OCI-LY3 (cell line): Measurements from ENCODE around the gene THRA.

Source experiments
- H2AFZ ChIP-seq: fragments of 200-600, 300-600 bp; shearing (Covaris generic); 2 replicates; pipeline ENCODE4 v1.6.0; 2014; ENCODE audit warnings: antibody characterized with exemption, low read depth, low read length
- H3K27ac ChIP-seq: fragments of 200-600, 300-600 bp; sonication (generic); 2 replicates; pipeline ENCODE4 v1.5.1; 2014; ENCODE audit warnings: mild to moderate bottlenecking, low read length, moderate library complexity, mixed read lengths
- H3K27me3 ChIP-seq: fragments of 200-600, 300-600 bp; sonication (generic); 2 replicates; pipeline ENCODE4 v1.6.1; 2014; ENCODE audit warnings: low read depth, low read length, mixed read lengths
- H3K36me3 ChIP-seq: fragments of 200-600, 300-600 bp; sonication (generic); replicated peaks from 2 replicates; pipeline ENCODE3; 2014; ENCODE audit warnings: low read depth, low read length, mixed read lengths
- H3K4me1 ChIP-seq: fragments of 300-600, 200-600 bp; sonication (generic); 2 replicates; pipeline ENCODE4 v1.6.1; 2014; ENCODE audit warnings: low read length, mixed read lengths
- H3K4me2 ChIP-seq: fragments of 200-600, 300-600 bp; sonication (generic); 2 replicates; pipeline ENCODE4 v1.6.1; 2014; ENCODE audit warnings: low read length, mixed read lengths
- H3K4me3 ChIP-seq: fragments of 300-600, 200-600 bp; sonication (generic); 2 replicates; pipeline ENCODE4 v1.5.1; 2014; ENCODE audit warnings: antibody characterized with exemption, mild to moderate bottlenecking, low read length, moderate library complexity
- H3K79me2 ChIP-seq: fragments of 300-600, 200-600 bp; shearing (Covaris generic); 2 replicates; pipeline ENCODE4 v1.6.1; 2014; ENCODE audit warnings: mild to moderate bottlenecking, low read length, mixed read lengths
- H3K9ac ChIP-seq: fragments of 300-600, 200-600 bp; shearing (Covaris generic); 2 replicates; pipeline ENCODE4 v1.6.0; 2014; ENCODE audit warnings: mild to moderate bottlenecking, low read length, moderate library complexity
- H3K9me3 ChIP-seq: fragments of 200-600, 300-600 bp; shearing (Covaris generic); 2 replicates; pipeline ENCODE4 v1.6.1; 2014; ENCODE audit warnings: low read length, mixed read lengths; ENCODE audit not compliant: insufficient read depth
- H4K20me1 ChIP-seq: fragments of 200-600, 300-600 bp; sonication (generic); 2 replicates; pipeline ENCODE4 v1.6.1; 2016; ENCODE audit warnings: low read length, mixed read lengths; ENCODE audit not compliant: insufficient read depth
- EZH2phosphoT487 ChIP-seq: fragments of 200-600 bp; shearing (Covaris generic); IDR thresholded peaks from 2 replicates; pipeline ENCODE4 v1.6.1; 2018; ENCODE audit warnings: antibody characterized with exemption, mixed run types, low read depth
- TF ChIP-seq, protein P1 (sequence below): fragments of 200-600, 300-600 bp; sonication (generic); IDR thresholded peaks from 2 replicates; pipeline ENCODE4 v1.5.1; 2014; ENCODE audit warnings: antibody characterized with exemption, low read length, low read depth

THRA gene

DNA sequence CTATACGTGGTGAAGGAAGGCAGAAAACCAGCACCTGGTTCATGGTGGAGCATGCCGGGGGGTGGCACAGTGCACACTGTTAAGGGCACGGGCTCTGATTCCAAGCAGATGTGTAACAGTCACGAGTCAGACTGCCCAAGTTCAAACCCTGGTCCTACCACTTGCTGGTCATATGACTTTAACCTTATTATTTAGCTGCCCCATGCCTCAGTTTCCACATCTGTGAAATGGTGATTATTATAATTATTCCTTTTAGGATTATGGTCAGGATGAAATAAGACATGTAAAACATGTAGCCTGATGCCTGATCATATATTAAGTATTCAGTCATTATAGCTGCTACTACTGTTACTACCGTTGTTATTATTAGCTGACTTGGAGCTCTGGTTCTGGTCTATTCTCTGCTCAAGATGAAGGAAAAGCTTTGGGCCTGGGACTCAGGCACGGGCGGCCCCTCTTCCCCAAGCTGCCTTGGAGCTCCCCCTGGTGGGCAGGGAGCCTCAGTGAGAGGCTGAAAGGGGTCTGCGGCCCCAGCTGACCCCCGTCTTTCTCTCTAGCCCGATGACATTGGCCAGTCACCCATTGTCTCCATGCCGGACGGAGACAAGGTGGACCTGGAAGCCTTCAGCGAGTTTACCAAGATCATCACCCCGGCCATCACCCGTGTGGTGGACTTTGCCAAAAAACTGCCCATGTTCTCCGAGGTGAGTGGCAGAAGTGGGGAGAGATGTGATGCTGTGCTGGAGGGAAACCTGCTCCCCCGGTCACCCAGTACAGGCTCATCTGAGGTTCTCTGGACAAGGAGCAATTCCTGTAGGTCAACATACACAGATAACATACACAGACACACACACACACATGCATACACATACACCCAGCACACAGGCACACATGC is 23.6 kb downstream of the THRA start:
- Histone ChIP-seq H3K4me3 (no peak overlapping the region), H3K9me3 (no peaks in the 10 kb centered on the region), H3K9ac (no peak overlapping the region), H3K4me1 (peaks cover 10% of the 10 kb centered on the region), H3K36me3 (peaks cover 7% of the 10 kb centered on the region), H3K27me3 (no peaks in the 10 kb centered on the region), H4K20me1 (no peaks in the 10 kb centered on the region), H2AFZ (no peak overlapping the region), H3K27ac (no peak overlapping the region), H3K4me2 (no peak overlapping the region), H3K79me2 (no peaks in the 10 kb centered on the region)
- TF ChIP-seq, protein P1, sequence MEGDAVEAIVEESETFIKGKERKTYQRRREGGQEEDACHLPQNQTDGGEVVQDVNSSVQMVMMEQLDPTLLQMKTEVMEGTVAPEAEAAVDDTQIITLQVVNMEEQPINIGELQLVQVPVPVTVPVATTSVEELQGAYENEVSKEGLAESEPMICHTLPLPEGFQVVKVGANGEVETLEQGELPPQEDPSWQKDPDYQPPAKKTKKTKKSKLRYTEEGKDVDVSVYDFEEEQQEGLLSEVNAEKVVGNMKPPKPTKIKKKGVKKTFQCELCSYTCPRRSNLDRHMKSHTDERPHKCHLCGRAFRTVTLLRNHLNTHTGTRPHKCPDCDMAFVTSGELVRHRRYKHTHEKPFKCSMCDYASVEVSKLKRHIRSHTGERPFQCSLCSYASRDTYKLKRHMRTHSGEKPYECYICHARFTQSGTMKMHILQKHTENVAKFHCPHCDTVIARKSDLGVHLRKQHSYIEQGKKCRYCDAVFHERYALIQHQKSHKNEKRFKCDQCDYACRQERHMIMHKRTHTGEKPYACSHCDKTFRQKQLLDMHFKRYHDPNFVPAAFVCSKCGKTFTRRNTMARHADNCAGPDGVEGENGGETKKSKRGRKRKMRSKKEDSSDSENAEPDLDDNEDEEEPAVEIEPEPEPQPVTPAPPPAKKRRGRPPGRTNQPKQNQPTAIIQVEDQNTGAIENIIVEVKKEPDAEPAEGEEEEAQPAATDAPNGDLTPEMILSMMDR: peak; percentile 93
- TF ChIP-seq EZH2phosphoT487: no peak

DNA sequence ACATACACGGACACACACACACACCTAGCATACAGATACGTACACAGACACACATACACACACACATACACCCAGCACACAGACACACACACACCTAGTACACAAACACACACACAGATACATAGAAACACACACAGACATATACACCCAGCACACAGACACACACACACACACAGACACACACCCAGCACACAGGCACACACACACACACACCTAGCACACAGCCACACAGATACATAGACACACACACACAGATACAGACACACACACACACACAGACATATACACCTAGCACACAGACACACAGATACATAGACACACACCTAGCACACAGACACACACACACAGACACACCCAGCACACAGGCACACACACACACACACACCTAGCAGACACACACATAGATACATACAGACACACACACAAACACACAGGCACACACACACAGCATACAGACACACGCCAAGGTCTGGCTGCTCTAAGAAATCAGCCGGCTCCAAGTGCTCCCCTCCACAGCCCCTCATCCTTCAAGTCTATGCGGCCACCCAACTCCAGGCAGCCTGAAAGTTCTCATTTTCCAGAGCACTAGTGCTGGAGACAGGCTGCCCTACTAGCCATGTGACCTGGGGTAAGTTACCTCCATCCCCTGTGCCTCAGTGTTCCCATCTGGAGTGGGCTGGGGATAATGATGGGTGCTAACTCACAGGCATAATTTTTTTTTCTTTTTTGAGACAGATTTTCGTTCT is 24.5 kb downstream of the THRA start:
- Histone ChIP-seq H3K4me3 (no peak overlapping the region), H3K27me3 (no peaks in the 10 kb centered on the region), H3K36me3 (peaks cover 7% of the 10 kb centered on the region), H3K79me2 (no peaks in the 10 kb centered on the region), H3K9ac (no peak overlapping the region), H3K9me3 (no peaks in the 10 kb centered on the region), H3K4me1 (peaks cover 18% of the 10 kb centered on the region), H2AFZ (no peak overlapping the region), H4K20me1 (no peaks in the 10 kb centered on the region), H3K4me2 (no peak overlapping the region), H3K27ac (no peak overlapping the region)
- no peak for TF ChIP-seq EZH2phosphoT487
- TF ChIP-seq, protein P1: no peak

DNA sequence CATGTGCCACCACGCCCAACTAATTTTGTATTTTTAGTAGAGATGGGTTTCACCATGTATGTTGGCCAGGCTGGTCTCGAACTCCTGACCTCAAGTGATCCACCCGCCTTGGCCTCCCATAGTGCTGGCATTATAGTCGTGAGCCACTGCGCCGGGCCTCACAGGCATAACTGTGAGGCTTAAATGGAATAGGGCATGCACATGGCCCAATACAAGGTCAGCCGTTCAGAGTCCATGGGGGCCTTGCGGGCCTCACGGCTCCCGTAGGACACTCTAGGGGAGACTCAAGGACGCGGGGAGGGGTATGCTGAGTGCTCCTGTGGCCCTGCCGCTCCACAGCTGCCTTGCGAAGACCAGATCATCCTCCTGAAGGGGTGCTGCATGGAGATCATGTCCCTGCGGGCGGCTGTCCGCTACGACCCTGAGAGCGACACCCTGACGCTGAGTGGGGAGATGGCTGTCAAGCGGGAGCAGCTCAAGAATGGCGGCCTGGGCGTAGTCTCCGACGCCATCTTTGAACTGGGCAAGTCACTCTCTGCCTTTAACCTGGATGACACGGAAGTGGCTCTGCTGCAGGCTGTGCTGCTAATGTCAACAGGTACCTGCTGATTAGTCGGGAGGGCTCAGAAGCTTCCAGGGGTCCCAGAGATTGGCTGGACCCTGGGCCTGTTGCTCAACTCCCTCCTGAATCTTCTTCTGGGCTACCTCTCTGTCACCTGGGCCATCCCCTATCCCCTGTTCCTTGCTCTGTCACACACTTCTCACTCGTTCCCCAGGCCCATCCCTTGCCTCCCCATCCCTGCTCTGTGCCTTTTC is 25.3 kb downstream of the THRA start:
- Histone ChIP-seq H3K4me1 (peaks cover 27% of the 10 kb centered on the region), H3K79me2 (no peaks in the 10 kb centered on the region), H3K4me3 (no peak overlapping the region), H3K27ac (no peak overlapping the region), H3K4me2 (no peak overlapping the region), H3K36me3 (peaks cover 10% of the 10 kb centered on the region), H3K27me3 (no peaks in the 10 kb centered on the region), H3K9me3 (no peaks in the 10 kb centered on the region), H3K9ac (no peak overlapping the region), H2AFZ (no peak overlapping the region), H4K20me1 (no peaks in the 10 kb centered on the region)
- TF ChIP-seq, protein P1: no peak
- no peak for TF ChIP-seq EZH2phosphoT487
